Activated naive CD8-positive, alpha-beta T cell treated with anti-CD3 and anti-CD28 coated beads, Interleukin-2, amount 10 ng/mL, durations not matched to agents 7 days and 5 days (primary cell): ENCODE measurements around the gene ATP13A2. TPM values are rescaled to one million over a fixed set of nuclear protein-coding genes. Genes with fewer than 3 reads are reported as not detected.

ENCODE experiments used
- ATAC-seq: fragments of 150-1000 bp; cut with Tn5 transposase; one replicate; pipeline ENCODE4 v1.10.0; 2021; ENCODE audit warnings: low read depth, moderate library complexity
- POLR2A ChIA-PET: fragments of 350-600 bp; sonication (Branson Sonifier 250); formaldehyde crosslinking; loops from one replicate; lab custom pipeline; 2021; ENCODE audit warnings: antibody characterized with exemption; lab: Charles Lee
- DNase-seq: peaks from one replicate; pipeline ENCODE4 v3.0.0; 2021
- H3K27ac Mint-ChIP-seq: one replicate; pipeline ENCODE4 v1.8.0; 2022; ENCODE audit warnings: mild to moderate bottlenecking, mixed read lengths
- H3K27me3 Mint-ChIP-seq: one replicate; pipeline ENCODE4 v1.8.0; 2022; ENCODE audit warnings: mild to moderate bottlenecking, moderate library complexity, mixed read lengths
- H3K36me3 Mint-ChIP-seq: one replicate; pipeline ENCODE4 v1.8.0; 2021; ENCODE audit warnings: mild to moderate bottlenecking, mixed read lengths
- H3K4me1 Mint-ChIP-seq: one replicate; pipeline ENCODE4 v1.8.0; 2021; ENCODE audit warnings: mixed read lengths
- H3K4me3 Mint-ChIP-seq: one replicate; pipeline ENCODE4 v1.8.0; 2022; ENCODE audit warnings: mild to moderate bottlenecking, moderate library complexity, mixed read lengths
- H3K9me3 Mint-ChIP-seq: one replicate; pipeline ENCODE4 v1.8.0; 2021; ENCODE audit warnings: mixed read lengths
- total RNA-seq, 2 experiments: library from RNA; stranded (reverse); gene quantifications; one replicate each; pipeline ENCODE4 v1.2.3, GENCODE V29; 2021

The ATP13A2 gene
- total RNA-seq, 2 experiments from 2014 or later: 45.1 to 45.3 TPM

DNA sequence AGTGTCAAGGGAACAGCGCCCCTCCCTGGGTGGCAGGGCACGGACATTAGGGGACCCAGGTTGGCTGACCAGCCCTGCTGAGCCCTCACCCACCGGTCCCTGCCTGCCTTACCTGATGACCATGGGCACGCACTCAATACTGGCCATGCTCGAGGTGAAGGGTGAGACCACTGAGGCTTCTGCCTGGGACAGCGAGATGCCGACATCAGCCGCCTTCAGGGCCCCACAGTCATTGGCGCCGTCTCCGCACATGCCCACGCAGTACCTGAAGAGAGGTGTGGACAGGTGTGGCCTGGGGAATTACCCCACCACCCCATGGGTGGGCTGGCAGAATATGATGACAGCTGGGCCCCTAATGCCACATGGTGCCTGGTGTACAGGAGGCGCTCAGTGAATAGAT, 23.5 kb downstream of the ATP13A2 start:
- POLR2A ChIA-PET: no interaction called here
- H3K27ac Mint-ChIP-seq: no peak overlapping the region
- H3K9me3 Mint-ChIP-seq: no peaks in the 10 kb centered on the region
- no peaks in the 10 kb centered on the region for H3K4me1 Mint-ChIP-seq
- H3K36me3 Mint-ChIP-seq: no peaks in the 10 kb centered on the region
- DNase-seq: no peak
- H3K27me3 Mint-ChIP-seq: peaks cover 4% of the 10 kb centered on the region
- no peak for ATAC-seq
- no peak overlapping the region for H3K4me3 Mint-ChIP-seq

- Mint-ChIP-seq H3K27ac (no peak overlapping the region), H3K4me3 (no peak overlapping the region), H3K36me3 (no peaks in the 10 kb centered on the region), H3K27me3 (peaks cover 10% of the 10 kb centered on the region), H3K9me3 (no peaks in the 10 kb centered on the region), H3K4me1 (no peaks in the 10 kb centered on the region)
- POLR2A ChIA-PET: no interaction called here
- no peak for ATAC-seq
- no peak for DNase-seq
Measured at GRCh38 chr1:16986962-16987361, 24.8 kb downstream of the ATP13A2 start.

DNA sequence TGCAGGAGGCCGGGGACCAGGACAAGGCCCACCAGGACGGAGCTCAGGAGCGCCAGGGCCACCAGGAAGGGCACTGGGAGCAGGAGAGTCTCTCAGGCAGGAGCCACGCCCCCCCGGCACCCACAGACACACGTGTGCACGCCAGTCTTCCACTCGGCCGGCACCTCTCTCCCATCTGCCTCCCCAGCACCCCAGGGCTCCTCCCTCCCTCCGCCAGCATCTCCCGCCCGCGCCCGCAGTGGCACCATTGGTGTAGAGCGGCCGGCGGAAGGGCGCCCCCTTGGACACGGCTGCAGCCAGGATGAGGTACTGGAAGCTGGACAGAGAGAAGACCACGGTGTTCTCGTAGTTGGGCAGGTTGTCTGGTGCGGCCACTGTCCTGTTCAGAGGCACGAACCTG, 25.2 kb downstream of the ATP13A2 start:
- DNase-seq (no peak), ATAC-seq (no peak)
- Mint-ChIP-seq H3K27me3 (peaks cover 14% of the 10 kb centered on the region), H3K9me3 (no peaks in the 10 kb centered on the region), H3K4me3 (no peak overlapping the region), H3K27ac (no peak overlapping the region), H3K36me3 (no peaks in the 10 kb centered on the region), H3K4me1 (no peaks in the 10 kb centered on the region)
- POLR2A ChIA-PET: no interaction called here

DNA sequence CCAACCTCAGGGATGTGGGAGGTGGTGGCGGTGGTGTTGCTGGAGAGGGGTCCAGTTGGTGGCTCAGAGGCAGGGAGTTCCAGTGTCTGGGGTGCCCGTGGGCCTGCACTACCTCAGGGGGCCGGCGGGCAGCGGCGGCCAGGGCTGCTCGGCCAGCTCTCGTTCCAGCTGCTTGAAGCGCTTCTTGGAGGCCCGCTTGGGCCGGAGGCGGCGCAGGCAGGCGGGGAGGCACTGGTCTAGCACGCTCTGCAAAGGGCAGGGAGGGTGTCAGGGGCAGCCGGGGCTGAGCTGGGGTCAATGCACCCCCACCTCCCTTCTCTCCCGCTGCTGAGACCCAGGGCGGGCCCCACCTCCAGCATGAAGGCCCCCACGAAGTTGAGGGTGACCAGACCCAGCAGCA, 25.6 kb downstream of the ATP13A2 start:
- POLR2A ChIA-PET: no interaction called here
- H3K36me3 Mint-ChIP-seq: no peaks in the 10 kb centered on the region
- no peak for ATAC-seq

DNA sequence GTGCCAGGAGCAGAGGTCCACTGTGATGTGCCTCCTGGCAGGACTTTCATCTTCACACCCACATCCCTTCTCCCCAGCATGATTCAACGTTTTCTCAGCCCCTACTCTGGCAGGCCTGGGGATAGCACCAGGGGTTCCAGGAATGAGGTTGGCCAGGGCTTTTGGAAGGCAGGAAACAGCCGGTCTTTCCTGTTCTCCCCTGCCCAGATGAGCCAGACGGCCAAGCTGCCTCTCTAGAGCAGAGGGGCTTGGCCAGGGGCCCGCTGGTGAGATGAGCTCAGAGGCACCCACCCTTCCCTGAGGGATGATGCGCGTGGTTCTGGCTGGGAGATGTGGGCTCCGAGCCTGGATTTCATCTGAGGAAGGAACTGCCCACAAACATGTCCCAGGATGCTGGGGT, 27.0 kb downstream of the ATP13A2 start:
- H3K4me1 Mint-ChIP-seq: peaks cover 3% of the 10 kb centered on the region
- H3K27ac Mint-ChIP-seq: no peak overlapping the region
- H3K4me3 Mint-ChIP-seq: no peak overlapping the region
- no peaks in the 10 kb centered on the region for H3K9me3 Mint-ChIP-seq
- no peaks in the 10 kb centered on the region for H3K36me3 Mint-ChIP-seq
- POLR2A ChIA-PET: no interaction called here
- no peak for ATAC-seq
- H3K27me3 Mint-ChIP-seq: peaks cover 24% of the 10 kb centered on the region
- DNase-seq: no peak

More for the DNA sequence above, 25.6 kb downstream of the ATP13A2 start:
- Mint-ChIP-seq H3K9me3 (no peaks in the 10 kb centered on the region), H3K27me3 (peaks cover 18% of the 10 kb centered on the region), H3K4me1 (no peaks in the 10 kb centered on the region), H3K4me3 (no peak overlapping the region), H3K27ac (no peak overlapping the region)
- no peak for DNase-seq

- H3K4me3 Mint-ChIP-seq: no peak overlapping the region
- peaks cover 3% of the 10 kb centered on the region for H3K4me1 Mint-ChIP-seq
- no peaks in the 10 kb centered on the region for H3K9me3 Mint-ChIP-seq
- H3K27ac Mint-ChIP-seq: no peak overlapping the region
- no peaks in the 10 kb centered on the region for H3K36me3 Mint-ChIP-seq
- peaks cover 30% of the 10 kb centered on the region for H3K27me3 Mint-ChIP-seq
- ATAC-seq: no peak
- POLR2A ChIA-PET: no interaction called here
- no peak for DNase-seq
Measured at GRCh38 chr1:16983649-16984048, 28.1 kb downstream of the ATP13A2 start.

GRCh38 chr1:16982902-16983301, 28.8 kb downstream of the ATP13A2 start:
- DNase-seq (no peak), ATAC-seq (no peak)
- peaks cover 30% of the 10 kb centered on the region for H3K27me3 Mint-ChIP-seq
- H3K4me3 Mint-ChIP-seq: no peak overlapping the region
- POLR2A ChIA-PET: no interaction called here
- no peaks in the 10 kb centered on the region for H3K9me3 Mint-ChIP-seq
- no peaks in the 10 kb centered on the region for H3K36me3 Mint-ChIP-seq
- no peak overlapping the region for H3K27ac Mint-ChIP-seq
- peaks cover 3% of the 10 kb centered on the region for H3K4me1 Mint-ChIP-seq

GRCh38 chr1:16981269-16981849, 30.4 kb downstream of the ATP13A2 start:
- peak overlapping the region; percentile 61 for H3K4me3 Mint-ChIP-seq
- no peaks in the 10 kb centered on the region for H3K36me3 Mint-ChIP-seq
- no peak overlapping the region for H3K27ac Mint-ChIP-seq
- ATAC-seq (no peak), DNase-seq (no peak)
- peaks cover 30% of the 10 kb centered on the region for H3K27me3 Mint-ChIP-seq
- peaks cover 3% of the 10 kb centered on the region for H3K4me1 Mint-ChIP-seq
- POLR2A ChIA-PET: no interaction called here
- no peaks in the 10 kb centered on the region for H3K9me3 Mint-ChIP-seq

- POLR2A ChIA-PET: no interaction called here
- H3K4me3 Mint-ChIP-seq: peak within 1 kb of the TSS; percentile 61
- ATAC-seq (peak; percentile 25), DNase-seq (no peak)
- peaks cover 30% of the 10 kb centered on the region for H3K27me3 Mint-ChIP-seq
- peaks cover 3% of the 10 kb centered on the region for H3K4me1 Mint-ChIP-seq
- H3K36me3 Mint-ChIP-seq: no peaks in the 10 kb centered on the region
- H3K27ac Mint-ChIP-seq: peak within 1 kb of the TSS; percentile 27
- H3K9me3 Mint-ChIP-seq: no peaks in the 10 kb centered on the region
Measured at GRCh38 chr1:16980473-16981268, 31.1 kb downstream of the ATP13A2 start, which contains the start of gene MFAP2. Gene MFAP2, minus strand, starts transcription at chr1:16980620. Its CDS starts 2,347 bp downstream, at chr1:16978273.

DNA sequence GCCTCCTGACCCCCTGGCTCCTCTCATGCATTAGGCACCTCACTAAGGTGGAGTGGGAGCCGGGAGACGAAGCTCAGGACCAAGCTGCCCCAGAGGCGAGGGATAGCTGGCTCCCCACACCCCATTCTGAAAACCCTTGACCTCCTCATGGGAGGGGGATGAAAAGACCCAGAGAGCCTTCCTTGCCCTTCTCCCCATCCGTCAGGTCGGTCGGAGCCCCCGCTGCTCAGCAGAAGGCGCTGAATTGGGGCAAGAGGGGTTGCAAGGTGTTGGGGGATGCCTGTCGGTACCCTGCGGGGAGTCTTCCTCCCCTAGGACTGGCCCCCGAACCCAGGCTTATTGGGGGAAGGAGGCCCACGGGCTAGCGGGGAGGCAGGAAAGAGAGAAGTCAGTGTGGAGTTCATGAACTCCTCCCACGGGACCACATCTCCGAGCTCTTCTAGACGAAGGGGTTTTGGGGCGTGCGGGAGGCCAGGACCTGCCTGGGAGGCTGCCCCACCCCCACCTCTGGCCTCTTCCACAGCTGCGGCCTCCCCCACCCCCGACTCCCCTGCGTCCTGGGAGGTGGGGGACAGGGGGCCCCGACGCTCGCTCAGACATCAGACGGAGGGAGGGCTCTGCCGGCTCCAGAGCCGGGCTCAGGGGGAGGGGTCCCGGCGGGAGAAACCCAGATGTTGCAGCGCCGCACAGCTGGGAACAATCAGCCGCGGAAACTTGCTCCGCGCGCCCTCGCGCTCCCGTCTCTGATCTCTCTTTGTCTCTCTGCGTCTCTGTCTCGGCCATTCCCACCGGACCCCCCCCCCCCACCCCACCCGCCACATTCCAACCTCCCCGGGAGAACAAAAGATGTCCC, 32.0 kb downstream of the ATP13A2 start:
- no peak overlapping the region for H3K27ac Mint-ChIP-seq
- peaks cover 30% of the 10 kb centered on the region for H3K27me3 Mint-ChIP-seq
- H3K4me1 Mint-ChIP-seq: peaks cover 3% of the 10 kb centered on the region
- no peaks in the 10 kb centered on the region for H3K9me3 Mint-ChIP-seq
- ATAC-seq (no peak), DNase-seq (no peak)
- H3K4me3 Mint-ChIP-seq: peak overlapping the region; percentile 56
- POLR2A ChIA-PET: no interaction called here
- H3K36me3 Mint-ChIP-seq: no peaks in the 10 kb centered on the region

GRCh38 chr1:16978567-16979474, 32.9 kb downstream of the ATP13A2 start:
- H3K4me3 Mint-ChIP-seq: no peak overlapping the region
- peaks cover 30% of the 10 kb centered on the region for H3K27me3 Mint-ChIP-seq
- H3K9me3 Mint-ChIP-seq: no peaks in the 10 kb centered on the region
- peaks cover 3% of the 10 kb centered on the region for H3K4me1 Mint-ChIP-seq
- H3K36me3 Mint-ChIP-seq: no peaks in the 10 kb centered on the region
- no peak for ATAC-seq
- POLR2A ChIA-PET: interaction anchor here (0.5 kb wide), 2 partner anchors 30 to 448 kb away, joined by 3 to 4 read pairs; no protein-coding TSS in a partner anchor
- DNase-seq: no peak
- H3K27ac Mint-ChIP-seq: no peak overlapping the region

- Mint-ChIP-seq H3K4me3 (no peak overlapping the region), H3K9me3 (no peaks in the 10 kb centered on the region), H3K4me1 (peaks cover 3% of the 10 kb centered on the region), H3K27me3 (peaks cover 26% of the 10 kb centered on the region), H3K36me3 (no peaks in the 10 kb centered on the region), H3K27ac (no peak overlapping the region)
- ATAC-seq: no peak
- POLR2A ChIA-PET: interaction anchor here (0.5 kb wide), 1 partner anchor 30 kb away, joined by 4 read pairs; no protein-coding TSS in a partner anchor
- no peak for DNase-seq
Measured at GRCh38 chr1:16978139-16978538, 33.6 kb downstream of the ATP13A2 start.
